ENCODE results near the gene SPHK1. TPM values are rescaled to one million over a fixed set of nuclear protein-coding genes. Genes with fewer than 3 reads are reported as not detected.

The SPHK1 gene, protein sequence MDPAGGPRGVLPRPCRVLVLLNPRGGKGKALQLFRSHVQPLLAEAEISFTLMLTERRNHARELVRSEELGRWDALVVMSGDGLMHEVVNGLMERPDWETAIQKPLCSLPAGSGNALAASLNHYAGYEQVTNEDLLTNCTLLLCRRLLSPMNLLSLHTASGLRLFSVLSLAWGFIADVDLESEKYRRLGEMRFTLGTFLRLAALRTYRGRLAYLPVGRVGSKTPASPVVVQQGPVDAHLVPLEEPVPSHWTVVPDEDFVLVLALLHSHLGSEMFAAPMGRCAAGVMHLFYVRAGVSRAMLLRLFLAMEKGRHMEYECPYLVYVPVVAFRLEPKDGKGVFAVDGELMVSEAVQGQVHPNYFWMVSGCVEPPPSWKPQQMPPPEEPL
- 0.94 TPM for total RNA-seq

DNA sequence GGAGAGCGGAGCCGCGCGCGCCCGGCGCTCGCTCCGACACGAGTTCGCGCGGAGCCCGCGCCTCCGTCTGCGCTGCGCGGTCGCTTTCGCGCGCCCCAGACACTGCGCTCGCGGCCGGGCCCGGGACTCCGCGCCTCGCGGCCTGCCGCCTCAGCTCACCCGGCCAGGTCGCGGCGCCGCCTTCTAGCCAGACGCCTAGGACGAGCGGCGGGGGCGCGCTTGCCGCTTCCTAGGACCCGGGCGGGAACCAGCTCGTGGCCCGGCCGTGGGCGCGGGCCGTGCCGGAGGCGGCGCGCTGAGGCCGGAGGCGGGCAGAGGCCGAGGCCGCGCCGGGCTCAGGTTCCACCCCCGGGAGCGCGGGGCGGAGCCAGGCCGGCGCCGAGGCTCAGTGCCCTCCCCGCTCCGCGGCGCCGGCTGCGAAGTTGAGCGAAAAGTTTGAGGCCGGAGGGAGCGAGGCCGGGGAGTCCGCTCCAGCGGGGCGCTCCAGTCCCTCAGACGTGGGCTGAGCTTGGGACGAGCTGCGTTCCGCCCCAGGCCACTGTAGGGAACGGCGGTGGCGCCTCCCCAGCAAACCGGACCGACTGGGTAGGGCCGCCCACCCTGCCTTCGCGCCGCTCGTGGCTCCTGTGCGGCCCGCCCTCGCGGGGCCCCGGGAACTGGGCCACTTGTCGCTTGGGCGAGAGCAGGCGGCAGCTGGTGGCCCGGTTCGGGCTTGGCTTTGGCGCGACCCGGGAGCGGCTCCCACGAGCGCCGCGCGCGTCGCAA is at the start of gene SPHK1:
TSS of gene SPHK1 (plus strand) at position 388 of the 765 bp plus-strand sequence. CDS start 1,036 bp downstream, outside the sequence.

DNA sequence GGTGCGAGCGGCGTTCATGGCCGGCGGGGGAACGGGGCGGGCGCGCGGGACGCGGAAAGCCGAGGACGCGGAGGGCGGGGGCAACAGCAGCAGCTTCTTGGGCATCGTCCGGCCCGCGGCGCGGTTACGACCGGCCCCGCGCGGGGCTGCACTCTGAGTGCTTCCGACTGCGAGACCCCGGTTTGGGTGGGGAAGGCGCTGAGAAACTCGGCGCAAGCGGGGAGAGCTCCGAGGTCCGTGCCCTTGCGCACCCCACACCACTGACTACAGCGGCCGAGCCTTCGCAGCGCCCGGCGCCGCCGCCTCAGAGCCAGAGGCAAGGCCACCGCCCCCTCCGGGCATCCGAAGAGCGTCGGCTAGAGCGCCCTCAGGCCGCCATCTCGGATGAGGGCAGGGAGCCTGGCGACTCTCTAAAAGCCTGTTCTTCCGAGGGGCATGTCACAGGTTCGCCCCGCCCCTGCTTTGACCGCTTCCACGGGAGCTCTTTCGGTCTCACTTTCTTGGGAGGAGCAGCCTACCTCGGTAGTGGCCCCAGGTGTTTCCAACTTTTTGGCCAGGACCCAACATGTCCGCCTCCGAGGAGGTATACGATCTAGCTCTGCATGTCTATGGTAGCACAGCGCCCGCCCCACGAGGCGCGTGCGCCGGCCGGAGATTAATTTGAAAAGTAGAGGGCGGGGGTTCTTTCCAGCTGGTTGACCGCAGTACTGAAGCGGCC is 30.7 kb upstream of the SPHK1 start, which contains the start of gene PRPSAP1:
TSS of gene PRPSAP1 (minus strand) at position 318 of the 718 bp plus-strand sequence. CDS start at position 105, 213 bp downstream.

Small RNAs within 50 kb of the gene (small RNA-seq; reads per million reads assigned to genes)
- gene RNU6-24P (ENCODE audit: low replicate concordance), result not detected

Other genes starting within 250 kb of the SPHK1 start
- 3.8 TPM for gene FOXJ1, start 243.4 kb upstream of the SPHK1 start, total RNA-seq
- gene RNF157, start 144.1 kb upstream of the SPHK1 start, total RNA-seq, result 37.6 TPM
- gene UBALD2, start 119.3 kb upstream of the SPHK1 start, total RNA-seq, result 6.3 TPM
- gene QRICH2, start 76.3 kb upstream of the SPHK1 start, total RNA-seq, result 16.6 TPM
- 86.7 TPM for gene PRPSAP1, start 30.7 kb upstream of the SPHK1 start, total RNA-seq
- 51.6 TPM for gene UBE2O, start 68.5 kb downstream of the SPHK1 start, total RNA-seq
- not detected for gene AANAT, start 83.0 kb downstream of the SPHK1 start, total RNA-seq
- 2.5 TPM for gene RHBDF2, start 116.8 kb downstream of the SPHK1 start, total RNA-seq
- 1.3 TPM for gene CYGB, start 153.1 kb downstream of the SPHK1 start, total RNA-seq
- gene PRCD, start 155.4 kb downstream of the SPHK1 start, total RNA-seq, result 0.94 TPM
- not detected for gene ST6GALNAC2, start 201.3 kb downstream of the SPHK1 start, total RNA-seq